Measurements from ENCODE around the gene PSMD6.

PSMD6 gene

GRCh38 chr3:64023187-64023860 is at the start of gene PSMD6:
TSS of gene PSMD6 (minus strand) at chr3:64023494. CDS start at chr3:64023419, 75 bp downstream.
- DNase-seq: peak; percentile 85

GRCh38 chr3:64072126-64072525 is 48.8 kb upstream of the PSMD6 start:
- no peak for DNase-seq

GRCh38 chr3:64070704-64071103 is 47.4 kb upstream of the PSMD6 start:
- no peak for DNase-seq

- no peak for DNase-seq
Measured at GRCh38 chr3:64067506-64068346, 44.4 kb upstream of the PSMD6 start.

GRCh38 chr3:64064804-64065203 is 41.5 kb upstream of the PSMD6 start:
- no peak for DNase-seq

GRCh38 chr3:64063983-64064438 is 40.7 kb upstream of the PSMD6 start:
- DNase-seq: no peak

- DNase-seq: no peak
Measured at GRCh38 chr3:64063207-64063982, 40.1 kb upstream of the PSMD6 start.

GRCh38 chr3:64061628-64062027 is 38.3 kb upstream of the PSMD6 start:
- no peak for DNase-seq

GRCh38 chr3:64059484-64060175 is 36.3 kb upstream of the PSMD6 start:
- DNase-seq: no peak

- DNase-seq: no peak
Measured at GRCh38 chr3:64058566-64058965, 35.3 kb upstream of the PSMD6 start.

GRCh38 chr3:64057231-64057630 is 33.9 kb upstream of the PSMD6 start:
- no peak for DNase-seq

GRCh38 chr3:64056606-64057180 is 33.4 kb upstream of the PSMD6 start:
- DNase-seq: no peak

GRCh38 chr3:64055076-64055475 is 31.8 kb upstream of the PSMD6 start:
- no peak for DNase-seq

- no peak for DNase-seq
Measured at GRCh38 chr3:64054488-64054887, 31.2 kb upstream of the PSMD6 start.

- no peak for DNase-seq
Measured at GRCh38 chr3:64053581-64053980, 30.3 kb upstream of the PSMD6 start.

- no peak for DNase-seq
Measured at GRCh38 chr3:64053117-64053516, 29.8 kb upstream of the PSMD6 start.

- no peak for DNase-seq
Measured at GRCh38 chr3:64049832-64050231, 26.5 kb upstream of the PSMD6 start.

GRCh38 chr3:64049136-64049535 is 25.8 kb upstream of the PSMD6 start:
- no peak for DNase-seq

GRCh38 chr3:64048631-64049061 is 25.4 kb upstream of the PSMD6 start:
- no peak for DNase-seq

GRCh38 chr3:64047787-64048186 is 24.5 kb upstream of the PSMD6 start:
- no peak for DNase-seq

- no peak for DNase-seq
Measured at GRCh38 chr3:64046996-64047594, 23.8 kb upstream of the PSMD6 start.

- no peak for DNase-seq
Measured at GRCh38 chr3:64046592-64046991, 23.3 kb upstream of the PSMD6 start.

Data from hematopoietic multipotent progenitor cell treated with erythropoietin and hydrocortisone succinate and interleukin-3 and kit ligand, for 8 days (in vitro differentiated cells).